GM12878 (cell line): Measurements from ENCODE around the gene B3GALT4. TPM values are rescaled to one million over a fixed set of nuclear protein-coding genes. Genes with fewer than 3 reads are reported as not detected.
A peak's percentile ranks its signal among the peaks of the same experiment; 100 is the strongest.

ENCODE experiments used
- ATAC-seq: fragments of 200-7000 bp; cut with Tn5 transposase; 3 replicates; pipeline ENCODE4 v1.9.1; 2020; ENCODE audit warnings: mild to moderate bottlenecking, moderate library complexity
- BruUV-seq: library from RNA; stranded (reverse); fragments of 400-500 nt; replicated peaks from 2 replicates; lab custom pipeline; 2021; lab: Mats Ljungman, UMichigan
- CTCF ChIA-PET: fragments of 300-600 bp; sonication (Branson Sonifier 250); formaldehyde crosslinking; extraction: SDS; loops from one replicate; lab custom pipeline; 2021; ENCODE audit warnings: inconsistent platforms; lab: Yijun Ruan, JAX
- POLR2A ChIA-PET: fragments of 350-600 bp; formaldehyde crosslinking; extraction: SDS; loops from one replicate; lab custom pipeline; 2021; ENCODE audit warnings: inconsistent platforms; lab: Charles Lee
- RAD21 ChIA-PET: fragments of 300-600 bp; sonication (Branson Sonifier 250); formaldehyde crosslinking; loops from one replicate; lab custom pipeline; 2023; ENCODE audit warnings: antibody characterized with exemption; ENCODE audit not compliant: unreplicated experiment; lab: Charles Lee
- SMC1A ChIA-PET: fragments of 300-600 bp; sonication (Branson Sonifier 250); formaldehyde crosslinking; loops from one replicate; lab custom pipeline; 2023; ENCODE audit not compliant: unreplicated experiment, uncharacterized antibody; lab: Charles Lee
- DNase-seq: peaks from one replicate; pipeline ENCODE4 v3.0.0-alpha.2; 2011; ENCODE audit warnings: low read depth, low spot score
- FAIRE-seq: peaks from 3 replicates; lab custom pipeline; 2011; peaks lifted over from hg19 to GRCh38; lab: Jason Lieb, UNC
- H2AFZ ChIP-seq: 2 replicates; pipeline ENCODE4 v1.6.0; 2011; ENCODE audit warnings: low read depth, low read length, control low read depth; ENCODE audit not compliant: control insufficient read depth
- H3K27ac ChIP-seq: 2 replicates; pipeline ENCODE4 v1.5.1; 2011; ENCODE audit warnings: control low read depth; ENCODE audit not compliant: control insufficient read depth, insufficient read depth
- H3K27me3 ChIP-seq, 2 experiments: replicated peaks in 1 of 2; 2 replicates each; pipeline versions ENCODE4 v1.6.0 to v1.6.1; 2011; ENCODE audit warnings: low read length in 1 of 2; ENCODE audit not compliant: control insufficient read depth in 2 of 2, insufficient read depth in 2 of 2
- H3K36me3 ChIP-seq, 2 experiments: 2 replicates each; pipeline ENCODE4 v1.5.1; 2011; ENCODE audit warnings: low read length in 1 of 2; ENCODE audit not compliant: control insufficient read depth in 2 of 2, insufficient read depth in 2 of 2
- H3K4me1 ChIP-seq: 2 replicates; pipeline ENCODE4 v1.6.1; 2011; ENCODE audit warnings: mild to moderate bottlenecking, low read length, moderate library complexity, mixed read lengths; ENCODE audit not compliant: control insufficient read depth, insufficient read depth
- H3K4me2 ChIP-seq: 2 replicates; pipeline ENCODE4 v1.6.0; 2011; ENCODE audit warnings: control low read depth; ENCODE audit not compliant: control insufficient read depth, insufficient read depth
- H3K4me3 ChIP-seq: fragments of 200-600 bp; sonication (generic); 2 replicates; pipeline ENCODE4 v1.5.1; 2016
- H3K79me2 ChIP-seq: 2 replicates; pipeline ENCODE4 v1.6.0; 2011; ENCODE audit warnings: low read length; ENCODE audit not compliant: control insufficient read depth, insufficient read depth
- H3K9ac ChIP-seq: 2 replicates; pipeline ENCODE4 v1.8.0; 2011; ENCODE audit warnings: low read length, control low read depth, mixed read lengths; ENCODE audit not compliant: control insufficient read depth, insufficient read depth
- H3K9me3 ChIP-seq: replicated peaks from 3 replicates; pipeline ENCODE4 v1.5.1; 2011; ENCODE audit warnings: mild to moderate bottlenecking, low read length; ENCODE audit not compliant: control insufficient read depth, insufficient read depth
- H4K20me1 ChIP-seq: 2 replicates; pipeline ENCODE4 v1.6.0; 2011; ENCODE audit not compliant: control insufficient read depth, insufficient read depth
- BCL11A ChIP-seq: IDR thresholded peaks from 2 replicates; pipeline ENCODE4 v1.6.1; 2011; ENCODE audit warnings: low read depth, low read length
- LARP7 ChIP-seq: fragments of 450-650 bp; IDR thresholded peaks from 2 replicates; pipeline ENCODE4 v1.6.1; 2017; ENCODE audit warnings: mild to moderate bottlenecking
- MEF2B ChIP-seq: fragments of 450-650 bp; IDR thresholded peaks from 2 replicates; pipeline ENCODE4 v1.6.1; 2018; ENCODE audit warnings: mild to moderate bottlenecking, moderate library complexity; ENCODE audit not compliant: partially characterized antibody, poor library complexity, severe bottlenecking
- PML ChIP-seq: IDR thresholded peaks from 2 replicates; pipeline ENCODE4 v1.6.1; 2012; ENCODE audit warnings: low read length, inconsistent platforms
- POLR2A ChIP-seq: IDR thresholded peaks from 2 replicates; pipeline ENCODE4 v1.6.1; 2011; ENCODE audit warnings: low read depth, mild to moderate bottlenecking, low read length
- POLR2AphosphoS5 ChIP-seq: IDR thresholded peaks from 2 replicates; pipeline ENCODE4 v1.6.1; 2011; ENCODE audit warnings: mild to moderate bottlenecking, low read length, inconsistent platforms
- SMC3 ChIP-seq: IDR thresholded peaks from 2 replicates; pipeline ENCODE4 v1.6.1; 2011; ENCODE audit warnings: low read length, improper control_type of control experiment, borderline replicate concordance
- ZNF274 ChIP-seq: IDR thresholded peaks from one replicate; pipeline ENCODE4 v1.8.0; 2011; ENCODE audit not compliant: insufficient read length, insufficient read depth
- ZNF622 ChIP-seq: fragments of 450-650 bp; IDR thresholded peaks from 2 replicates; pipeline ENCODE4 v1.6.1; 2017; ENCODE audit warnings: mild to moderate bottlenecking, inconsistent platforms
- WGBS: methylation state at CpG from one replicate; pipeline ENCODE4 v1.1.6; 2016; ENCODE audit warnings: low lambda C conversion rate; ENCODE audit not compliant: insufficient replicate concordance, insufficient coverage; ENCODE audit errors: missing lambda C conversion rate; 5-methylcytosine and 5-hydroxymethylcytosine counted together
- in situ Hi-C: fragments of 300-500 bp; cut with MboI; formaldehyde crosslinking; loops from 9 replicates; pipeline ENCODE4 v1.14.3; 2018; ENCODE audit warnings: mixed read lengths
- intact Hi-C: fragments of 100-400 bp; cut with micrococcal nuclease; formaldehyde crosslinking; loops from one replicate; pipeline ENCODE4 v1.14.2; 2022; ENCODE audit not compliant: unreplicated experiment
- polyA plus RNA-seq, 11 experiments: library from polyadenylated mRNA; depleted of rRNA in 4 of 11; unstranded in 6 of 11; stranded (reverse) in 5 of 11; fragments of >200 nt; fragmentation: Nextera tagmentation in 4 of 11; fragmentation: Illumina TruSeq in 1 of 11; extraction: Ambion mirVana in 4 of 11; extraction: Trizol in 1 of 11; gene quantifications; 1 replicate in 1 of 11; 2 replicates in 10 of 11; pipeline versions ENCODE4 v1.2.1 to v1.2.3, GENCODE V29; 2011 to 2016; ENCODE audit warnings: inconsistent platforms in 2 of 11, missing spikeins in 2 of 11, low read depth in 1 of 11
- total RNA-seq, 4 experiments: library from RNA; depleted of rRNA in 3 of 4; stranded (reverse); fragments of >200 nt in 3 of 4; fragmentation: Illumina TruSeq in 1 of 4; extraction: Trizol in 1 of 4; gene quantifications; 2 replicates each; pipeline versions ENCODE4 v1.2.1 to v1.2.3, GENCODE V29; 2013 to 2021
- TF ChIP-seq, protein P1 (sequence below): fragments of 450-650 bp; formaldehyde crosslinking; IDR thresholded peaks from 2 replicates; pipeline ENCODE4 v1.4.0; 2020; ENCODE audit warnings: mild to moderate bottlenecking, moderate library complexity
- TF ChIP-seq, protein P2 (sequence below), 3 experiments: IDR thresholded peaks in 2 of 3; conservative IDR thresholded peaks in 1 of 3; 2 replicates each; pipeline ENCODE4 v1.5.1; 2011; ENCODE audit warnings: low read depth in 3 of 3, low read length in 3 of 3, mild to moderate bottlenecking in 3 of 3, control low read depth in 2 of 3, moderate library complexity in 2 of 3, inconsistent platforms in 1 of 3, mixed read lengths in 1 of 3; ENCODE audit not compliant: control insufficient read depth in 2 of 3, insufficient read depth in 1 of 3; ENCODE audit errors: extremely low read depth in 1 of 3
- TF ChIP-seq, protein P3 (sequence below): fragments of 450-650 bp; IDR thresholded peaks from 2 replicates; pipeline ENCODE4 v1.6.1; 2017; ENCODE audit warnings: low read depth, mild to moderate bottlenecking, moderate library complexity
- TF ChIP-seq, protein P4 (sequence below): fragments of 450-650 bp; IDR thresholded peaks from 2 replicates; pipeline ENCODE4 v1.6.1; 2017; ENCODE audit warnings: borderline replicate concordance

The B3GALT4 gene
- total and polyA plus RNA-seq, 10 of the 15 experiments (the other 5 are each of a cell fraction or from before 2014, with no cell fraction given), result 0.27 to 8.2 (median 2.6) TPM

DNA sequence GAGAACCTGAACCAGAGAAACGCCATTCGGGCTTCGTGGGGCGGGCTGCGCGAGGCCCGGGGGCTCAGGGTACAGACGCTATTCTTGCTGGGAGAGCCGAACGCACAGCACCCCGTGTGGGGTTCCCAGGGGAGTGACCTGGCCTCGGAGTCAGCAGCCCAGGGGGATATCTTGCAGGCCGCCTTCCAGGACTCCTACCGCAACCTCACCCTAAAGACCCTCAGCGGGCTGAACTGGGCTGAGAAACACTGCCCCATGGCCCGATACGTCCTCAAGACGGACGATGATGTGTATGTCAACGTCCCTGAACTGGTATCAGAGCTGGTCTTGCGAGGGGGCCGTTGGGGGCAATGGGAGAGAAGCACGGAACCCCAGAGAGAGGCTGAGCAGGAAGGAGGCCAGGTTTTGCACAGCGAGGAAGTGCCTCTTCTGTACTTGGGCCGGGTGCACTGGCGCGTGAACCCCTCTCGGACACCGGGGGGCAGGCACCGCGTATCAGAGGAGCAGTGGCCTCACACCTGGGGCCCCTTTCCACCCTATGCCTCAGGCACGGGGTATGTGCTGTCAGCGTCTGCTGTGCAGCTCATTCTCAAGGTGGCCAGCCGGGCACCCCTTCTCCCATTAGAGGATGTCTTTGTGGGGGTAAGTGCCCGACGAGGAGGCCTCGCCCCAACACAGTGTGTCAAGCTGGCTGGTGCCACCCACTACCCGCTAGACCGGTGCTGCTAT is 904 bp downstream of the B3GALT4 start:
- RAD21 ChIA-PET, result interaction anchor here (0.6 to 2.4 kb wide), 11 partner anchors 11 to 148 kb away, joined by 3 to 14 read pairs (median 7); partner anchors contain the start of genes PFDN6, RGL2, WDR46 and ZBTB22
- peaks cover 6% of the 10 kb centered on the region for H4K20me1 ChIP-seq
- peak overlapping the region; percentile 88 for H3K9ac ChIP-seq
- peak overlapping the region; percentile 87 for H3K4me3 ChIP-seq
- H3K4me2 ChIP-seq, result peak overlapping the region; percentile 83
- no peaks in the 10 kb centered on the region for H3K27me3 ChIP-seq
- peaks cover 22% of the 10 kb centered on the region for H3K4me1 ChIP-seq
- intact Hi-C loops, result loop anchor here (1.0 to 5.0 kb wide), 5 partner anchors 11 to 114 kb away; partner anchors contain the start of genes KIFC1, PFDN6, TAPBP and WDR46
- 4% methylated on average over 39 of the region's 39 CpGs for WGBS
- no peaks in the 10 kb centered on the region for H3K9me3 ChIP-seq
- no peak for DNase-seq
- SMC1A ChIA-PET, result interaction anchor here (0.7 to 3.6 kb wide), 12 partner anchors 9 to 153 kb away, joined by 3 to 25 read pairs (median 3); partner anchors contain the start of genes CUTA, PFDN6, RGL2 and WDR46
- in situ Hi-C loops, result no loop called here
- peaks cover 22 to 25% of the 10 kb centered on the region in 2 experiments for H3K36me3 ChIP-seq
- POLR2A ChIA-PET, result interaction anchor here (0.7 to 3.9 kb wide), 15 partner anchors 8 to 307 kb away, joined by 3 to 38 read pairs (median 7); partner anchors contain the start of genes PFDN6, RGL2, SYNGAP1 and TAPBP
- peak overlapping the region; percentile 3 for H2AFZ ChIP-seq
- H3K79me2 ChIP-seq, result peaks cover 46% of the 10 kb centered on the region
- BruUV-seq, result no TSS peak
- H3K27ac ChIP-seq, result peak overlapping the region; percentile 86
- ATAC-seq, result peak; percentile 47
- no peak for FAIRE-seq
- CTCF ChIA-PET, result interaction anchor here (1.0 to 3.9 kb wide), 8 partner anchors 10 to 148 kb away, joined by 3 to 30 read pairs (median 7); partner anchors contain the start of genes PFDN6, RGL2 and WDR46
- peak; percentile 62; the same call in 1 of the 2 replicates for TF ChIP-seq POLR2A
- no peak for TF ChIP-seq ZNF274
- no peak for TF ChIP-seq ZNF622
- TF ChIP-seq, protein P1, sequence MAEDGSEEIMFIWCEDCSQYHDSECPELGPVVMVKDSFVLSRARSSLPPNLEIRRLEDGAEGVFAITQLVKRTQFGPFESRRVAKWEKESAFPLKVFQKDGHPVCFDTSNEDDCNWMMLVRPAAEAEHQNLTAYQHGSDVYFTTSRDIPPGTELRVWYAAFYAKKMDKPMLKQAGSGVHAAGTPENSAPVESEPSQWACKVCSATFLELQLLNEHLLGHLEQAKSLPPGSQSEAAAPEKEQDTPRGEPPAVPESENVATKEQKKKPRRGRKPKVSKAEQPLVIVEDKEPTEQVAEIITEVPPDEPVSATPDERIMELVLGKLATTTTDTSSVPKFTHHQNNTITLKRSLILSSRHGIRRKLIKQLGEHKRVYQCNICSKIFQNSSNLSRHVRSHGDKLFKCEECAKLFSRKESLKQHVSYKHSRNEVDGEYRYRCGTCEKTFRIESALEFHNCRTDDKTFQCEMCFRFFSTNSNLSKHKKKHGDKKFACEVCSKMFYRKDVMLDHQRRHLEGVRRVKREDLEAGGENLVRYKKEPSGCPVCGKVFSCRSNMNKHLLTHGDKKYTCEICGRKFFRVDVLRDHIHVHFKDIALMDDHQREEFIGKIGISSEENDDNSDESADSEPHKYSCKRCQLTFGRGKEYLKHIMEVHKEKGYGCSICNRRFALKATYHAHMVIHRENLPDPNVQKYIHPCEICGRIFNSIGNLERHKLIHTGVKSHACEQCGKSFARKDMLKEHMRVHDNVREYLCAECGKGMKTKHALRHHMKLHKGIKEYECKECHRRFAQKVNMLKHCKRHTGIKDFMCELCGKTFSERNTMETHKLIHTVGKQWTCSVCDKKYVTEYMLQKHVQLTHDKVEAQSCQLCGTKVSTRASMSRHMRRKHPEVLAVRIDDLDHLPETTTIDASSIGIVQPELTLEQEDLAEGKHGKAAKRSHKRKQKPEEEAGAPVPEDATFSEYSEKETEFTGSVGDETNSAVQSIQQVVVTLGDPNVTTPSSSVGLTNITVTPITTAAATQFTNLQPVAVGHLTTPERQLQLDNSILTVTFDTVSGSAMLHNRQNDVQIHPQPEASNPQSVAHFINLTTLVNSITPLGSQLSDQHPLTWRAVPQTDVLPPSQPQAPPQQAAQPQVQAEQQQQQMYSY (CRISPR knock-in tag), result no peak
- TF ChIP-seq SMC3, result 0 out of 2 replicates have a peak, but pooled peaks have one; percentile 2
- TF ChIP-seq, protein P2, sequence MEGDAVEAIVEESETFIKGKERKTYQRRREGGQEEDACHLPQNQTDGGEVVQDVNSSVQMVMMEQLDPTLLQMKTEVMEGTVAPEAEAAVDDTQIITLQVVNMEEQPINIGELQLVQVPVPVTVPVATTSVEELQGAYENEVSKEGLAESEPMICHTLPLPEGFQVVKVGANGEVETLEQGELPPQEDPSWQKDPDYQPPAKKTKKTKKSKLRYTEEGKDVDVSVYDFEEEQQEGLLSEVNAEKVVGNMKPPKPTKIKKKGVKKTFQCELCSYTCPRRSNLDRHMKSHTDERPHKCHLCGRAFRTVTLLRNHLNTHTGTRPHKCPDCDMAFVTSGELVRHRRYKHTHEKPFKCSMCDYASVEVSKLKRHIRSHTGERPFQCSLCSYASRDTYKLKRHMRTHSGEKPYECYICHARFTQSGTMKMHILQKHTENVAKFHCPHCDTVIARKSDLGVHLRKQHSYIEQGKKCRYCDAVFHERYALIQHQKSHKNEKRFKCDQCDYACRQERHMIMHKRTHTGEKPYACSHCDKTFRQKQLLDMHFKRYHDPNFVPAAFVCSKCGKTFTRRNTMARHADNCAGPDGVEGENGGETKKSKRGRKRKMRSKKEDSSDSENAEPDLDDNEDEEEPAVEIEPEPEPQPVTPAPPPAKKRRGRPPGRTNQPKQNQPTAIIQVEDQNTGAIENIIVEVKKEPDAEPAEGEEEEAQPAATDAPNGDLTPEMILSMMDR (IDR thresholded peaks at IDR 0.05 in 2 of 3, conservative IDR thresholded peaks at IDR 0.05 in 1 of 3; ENCODE audit: control insufficient read depth in 2 of 3, extremely low read depth in 1 of 3, insufficient read depth in 1 of 3, low read depth in 3 of 3, low read length in 3 of 3), result 0 out of 6 replicates have a peak, but pooled peaks of 1 of the 3 experiments have one; percentile 2
- TF ChIP-seq MEF2B, result peak; percentile 68
- TF ChIP-seq, protein P3, sequence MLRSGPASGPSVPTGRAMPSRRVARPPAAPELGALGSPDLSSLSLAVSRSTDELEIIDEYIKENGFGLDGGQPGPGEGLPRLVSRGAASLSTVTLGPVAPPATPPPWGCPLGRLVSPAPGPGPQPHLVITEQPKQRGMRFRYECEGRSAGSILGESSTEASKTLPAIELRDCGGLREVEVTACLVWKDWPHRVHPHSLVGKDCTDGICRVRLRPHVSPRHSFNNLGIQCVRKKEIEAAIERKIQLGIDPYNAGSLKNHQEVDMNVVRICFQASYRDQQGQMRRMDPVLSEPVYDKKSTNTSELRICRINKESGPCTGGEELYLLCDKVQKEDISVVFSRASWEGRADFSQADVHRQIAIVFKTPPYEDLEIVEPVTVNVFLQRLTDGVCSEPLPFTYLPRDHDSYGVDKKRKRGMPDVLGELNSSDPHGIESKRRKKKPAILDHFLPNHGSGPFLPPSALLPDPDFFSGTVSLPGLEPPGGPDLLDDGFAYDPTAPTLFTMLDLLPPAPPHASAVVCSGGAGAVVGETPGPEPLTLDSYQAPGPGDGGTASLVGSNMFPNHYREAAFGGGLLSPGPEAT, result no peak
- TF ChIP-seq BCL11A, result no peak
- TF ChIP-seq LARP7, result 0 out of 2 replicates have a peak, but pooled peaks have one; percentile 9
- TF ChIP-seq PML, result no peak
- TF ChIP-seq, protein P4, sequence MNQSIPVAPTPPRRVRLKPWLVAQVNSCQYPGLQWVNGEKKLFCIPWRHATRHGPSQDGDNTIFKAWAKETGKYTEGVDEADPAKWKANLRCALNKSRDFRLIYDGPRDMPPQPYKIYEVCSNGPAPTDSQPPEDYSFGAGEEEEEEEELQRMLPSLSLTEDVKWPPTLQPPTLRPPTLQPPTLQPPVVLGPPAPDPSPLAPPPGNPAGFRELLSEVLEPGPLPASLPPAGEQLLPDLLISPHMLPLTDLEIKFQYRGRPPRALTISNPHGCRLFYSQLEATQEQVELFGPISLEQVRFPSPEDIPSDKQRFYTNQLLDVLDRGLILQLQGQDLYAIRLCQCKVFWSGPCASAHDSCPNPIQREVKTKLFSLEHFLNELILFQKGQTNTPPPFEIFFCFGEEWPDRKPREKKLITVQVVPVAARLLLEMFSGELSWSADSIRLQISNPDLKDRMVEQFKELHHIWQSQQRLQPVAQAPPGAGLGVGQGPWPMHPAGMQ, result no peak
- peak; percentile 23; the same call in 1 of the 2 replicates for TF ChIP-seq POLR2AphosphoS5
